Effector CD4-positive, alpha-beta T cell (primary cell): ENCODE data around the gene MACROD2.

Experiments used
- DNase-seq: peaks from one replicate; pipeline ENCODE4 v3.0.0-alpha.2; 2020

Gene MACROD2

GRCh38 chr20:15419856-15420255, 1424.5 kb downstream of the MACROD2 start:
- DNase-seq: no peak

DNA sequence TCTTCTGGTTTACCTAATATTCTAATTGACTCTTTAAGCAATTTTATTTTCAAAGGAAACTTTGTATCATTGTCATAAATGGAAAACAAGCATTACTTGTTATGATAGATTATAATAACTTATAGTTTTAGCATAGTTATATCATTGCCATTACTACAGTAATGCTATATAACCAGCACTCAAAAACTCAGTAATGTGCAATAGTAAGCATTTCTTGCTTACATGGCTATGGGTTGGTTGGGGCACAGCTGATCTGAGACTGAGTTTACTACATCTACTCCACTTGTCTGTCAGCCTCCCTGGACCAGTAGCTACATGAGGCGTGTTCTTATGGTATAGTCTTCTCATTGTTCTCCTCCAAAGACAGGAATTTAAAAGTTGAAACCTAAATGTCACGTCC, 1427.7 kb downstream of the MACROD2 start:
- no peak for DNase-seq

DNA sequence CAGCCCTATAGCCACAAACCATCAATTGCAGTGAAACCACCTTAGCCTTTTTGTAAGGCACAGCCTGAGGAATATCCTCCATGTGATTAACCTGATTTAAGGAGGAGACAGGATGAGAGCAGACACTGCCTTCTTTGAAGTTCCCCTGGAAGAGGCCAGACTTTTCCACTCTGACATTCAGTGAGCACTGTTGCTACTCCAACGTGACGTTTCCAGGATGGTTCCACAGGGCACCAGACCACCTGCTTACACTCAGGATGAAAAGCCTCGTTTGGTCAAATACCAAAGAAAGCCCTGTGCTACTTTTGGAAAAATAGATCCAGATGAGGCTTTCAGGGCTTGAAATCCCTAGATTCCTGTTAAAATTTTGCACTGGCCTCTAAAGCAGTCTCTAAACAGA, 1444.2 kb downstream of the MACROD2 start:
- DNase-seq: no peak

GRCh38 chr20:15440049-15440820, 1444.9 kb downstream of the MACROD2 start:
- DNase-seq: no peak

DNA sequence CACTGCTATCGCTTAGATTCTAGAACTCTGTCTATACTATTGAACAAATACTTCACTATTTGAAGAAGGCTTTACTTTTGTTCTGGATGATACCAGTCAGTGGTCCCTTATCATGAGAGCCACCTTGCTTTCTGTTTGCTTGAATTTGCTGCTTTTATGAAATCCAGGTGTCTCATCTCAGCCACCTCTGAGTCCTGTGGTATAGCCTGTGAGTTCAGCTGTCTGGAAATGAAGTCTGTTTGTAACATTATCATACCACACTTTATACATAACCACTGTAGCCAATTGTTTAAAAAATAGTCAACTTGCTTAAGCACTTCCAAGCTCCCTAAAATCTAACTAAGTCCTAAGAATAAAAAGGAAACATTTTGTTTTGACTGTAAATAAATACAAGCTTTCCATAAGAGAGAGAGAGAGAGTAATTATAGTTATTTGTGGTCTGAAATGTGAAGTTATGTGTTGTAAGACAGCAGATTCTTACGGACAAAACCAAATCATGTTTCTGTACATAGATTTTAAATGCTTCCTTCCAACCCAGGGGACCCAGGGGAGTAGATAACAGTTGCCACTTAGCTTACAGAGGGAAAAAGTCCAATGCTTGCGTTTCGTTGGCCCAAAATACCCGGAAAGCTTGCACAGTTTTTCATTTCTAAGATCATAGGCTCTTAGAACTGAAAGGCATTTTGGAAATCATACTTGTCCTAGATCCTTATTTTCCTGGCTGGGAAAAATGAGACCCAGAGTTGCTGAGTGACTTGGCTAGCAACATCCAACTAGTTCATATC, 1449.9 kb downstream of the MACROD2 start:
- DNase-seq: no peak

DNA sequence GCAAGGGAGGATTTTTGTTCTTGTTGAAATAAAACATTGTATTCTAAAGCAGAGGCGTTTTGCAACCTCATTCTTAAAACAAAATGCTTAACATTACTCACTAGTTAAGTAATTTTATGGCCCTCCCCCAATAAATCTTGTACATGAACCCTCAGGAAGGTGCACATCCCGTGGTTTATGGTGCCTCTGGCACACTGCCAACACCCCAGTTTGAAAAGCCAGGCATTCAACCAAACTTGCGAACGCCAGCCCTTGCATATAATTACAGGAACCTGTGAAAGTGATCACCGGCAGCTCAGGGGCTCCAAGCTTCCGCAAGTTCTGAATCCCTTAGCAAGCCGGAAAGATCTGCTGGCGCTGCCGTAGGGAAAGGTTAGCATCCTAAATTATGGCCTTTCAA, 1451.1 kb downstream of the MACROD2 start:
- DNase-seq: no peak

- DNase-seq: no peak
These were observed 1452.2 kb downstream of the MACROD2 start for GRCh38 chr20:15447549-15447948.

DNA sequence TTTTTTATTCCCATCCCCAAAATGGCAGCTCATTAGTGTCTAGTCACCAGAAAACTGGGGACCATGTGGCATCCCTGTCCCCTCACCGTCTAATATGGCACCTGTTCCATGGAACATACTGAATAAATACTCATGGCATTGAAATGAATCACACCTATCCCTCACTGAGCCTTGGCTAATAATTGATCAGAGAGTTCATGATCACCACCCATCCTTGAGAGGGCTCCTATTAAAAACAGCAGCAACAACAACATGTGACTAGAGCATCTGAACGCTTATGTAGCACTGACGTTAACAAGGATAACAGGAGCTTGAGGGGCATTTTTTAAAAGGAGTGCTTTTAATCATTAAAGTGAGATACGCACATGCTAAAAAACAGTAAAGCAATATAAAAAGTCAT, 1453.7 kb downstream of the MACROD2 start:
- DNase-seq: no peak

DNA sequence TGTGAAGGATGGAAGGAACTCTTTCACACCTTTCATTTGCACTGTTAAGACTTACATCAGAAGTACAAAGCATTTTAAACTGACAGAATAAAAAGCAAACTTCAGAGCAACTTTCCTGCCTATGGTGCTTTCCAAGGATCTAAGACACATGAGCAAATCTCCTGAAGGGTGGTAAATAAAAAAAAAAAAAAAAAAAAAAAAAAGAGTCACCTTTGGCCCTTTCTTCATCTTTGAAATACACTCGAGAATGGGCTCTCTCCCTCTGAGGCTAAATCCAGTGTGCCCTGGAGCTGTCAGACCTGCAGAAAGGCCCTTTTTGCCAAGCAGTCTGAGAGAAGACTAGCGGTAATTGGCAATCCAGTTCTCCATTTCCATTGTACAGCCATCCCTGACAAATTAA, 1455.9 kb downstream of the MACROD2 start:
- no peak for DNase-seq

GRCh38 chr20:15455279-15455678, 1460.0 kb downstream of the MACROD2 start:
- DNase-seq: no peak

DNA sequence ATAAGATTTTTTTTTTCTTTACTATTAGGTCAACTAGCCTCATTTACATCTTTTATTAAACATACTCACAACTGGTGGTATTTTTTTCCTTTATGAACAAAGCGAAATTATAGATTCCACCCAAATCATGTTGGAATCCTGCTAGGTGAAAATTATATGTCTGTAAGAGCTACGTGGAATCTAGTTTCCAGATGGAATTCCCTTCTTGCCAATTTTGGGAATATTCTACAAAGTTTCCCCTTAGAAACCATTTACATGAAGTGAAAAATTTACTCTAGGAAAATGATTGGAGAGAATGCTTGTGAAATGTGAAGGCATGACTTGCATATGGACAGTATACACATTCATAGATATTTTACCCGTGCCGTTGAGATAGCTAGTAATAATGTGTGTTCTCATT, 1466.6 kb downstream of the MACROD2 start:
- no peak for DNase-seq

DNA sequence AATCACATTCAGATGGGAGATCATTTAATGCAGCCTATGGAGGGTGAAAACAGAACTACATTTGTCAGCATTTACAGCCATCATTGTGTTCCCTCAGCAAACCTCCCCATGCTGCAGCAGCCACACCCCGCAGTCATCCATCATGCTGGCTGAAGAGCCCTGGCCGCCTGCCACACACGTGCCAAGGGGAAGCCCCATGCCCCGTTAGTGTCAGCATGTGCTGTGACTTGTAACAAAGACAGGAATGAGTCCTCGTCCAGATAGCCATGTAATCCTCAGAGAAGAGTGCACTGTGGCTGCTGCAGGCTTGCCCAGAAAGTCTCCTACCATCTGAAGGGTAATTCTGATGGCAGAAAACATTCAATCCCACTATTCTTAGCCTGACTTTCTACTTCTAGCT, 1480.2 kb downstream of the MACROD2 start:
- DNase-seq: no peak

- DNase-seq: no peak
These were observed 1480.9 kb downstream of the MACROD2 start for GRCh38 chr20:15476186-15476585.

GRCh38 chr20:15476781-15477180, 1481.5 kb downstream of the MACROD2 start:
- no peak for DNase-seq

DNA sequence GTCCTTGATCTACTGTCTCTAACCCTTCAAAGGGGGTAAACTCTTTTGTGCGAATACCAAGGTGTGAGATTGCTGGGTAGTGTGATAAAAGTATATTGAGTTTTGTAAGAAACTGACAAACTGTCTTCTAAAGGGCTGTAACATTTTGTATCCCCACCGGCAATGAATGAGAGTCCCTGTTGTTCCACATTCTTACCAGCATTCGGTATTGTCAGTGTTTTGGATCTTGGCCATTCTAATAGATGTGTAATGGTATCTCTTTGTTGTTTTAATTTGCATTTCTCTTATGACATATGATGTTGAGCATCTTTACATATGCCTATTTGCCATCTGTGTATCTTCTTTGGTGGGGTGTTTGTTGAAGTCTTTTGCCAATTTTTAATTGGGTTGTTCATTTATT, 1487.2 kb downstream of the MACROD2 start:
- DNase-seq: no peak

GRCh38 chr20:15485519-15485918, 1490.2 kb downstream of the MACROD2 start:
- DNase-seq: no peak

- no peak for DNase-seq
These were observed 1491.7 kb downstream of the MACROD2 start for GRCh38 chr20:15487030-15487429.

- DNase-seq: no peak
These were observed 1492.4 kb downstream of the MACROD2 start for GRCh38 chr20:15487682-15488081.

- no peak for DNase-seq
These were observed 1496.3 kb downstream of the MACROD2 start for GRCh38 chr20:15491575-15491974.

- no peak for DNase-seq
These were observed 1499.5 kb downstream of the MACROD2 start for GRCh38 chr20:15494851-15495250.

- DNase-seq: no peak
These were observed 1501.3 kb downstream of the MACROD2 start for GRCh38 chr20:15496501-15497039.

GRCh38 chr20:15498926-15499325, 1503.6 kb downstream of the MACROD2 start:
- DNase-seq: no peak

- DNase-seq: no peak
These were observed 1511.0 kb downstream of the MACROD2 start for GRCh38 chr20:15506311-15506710.

DNA sequence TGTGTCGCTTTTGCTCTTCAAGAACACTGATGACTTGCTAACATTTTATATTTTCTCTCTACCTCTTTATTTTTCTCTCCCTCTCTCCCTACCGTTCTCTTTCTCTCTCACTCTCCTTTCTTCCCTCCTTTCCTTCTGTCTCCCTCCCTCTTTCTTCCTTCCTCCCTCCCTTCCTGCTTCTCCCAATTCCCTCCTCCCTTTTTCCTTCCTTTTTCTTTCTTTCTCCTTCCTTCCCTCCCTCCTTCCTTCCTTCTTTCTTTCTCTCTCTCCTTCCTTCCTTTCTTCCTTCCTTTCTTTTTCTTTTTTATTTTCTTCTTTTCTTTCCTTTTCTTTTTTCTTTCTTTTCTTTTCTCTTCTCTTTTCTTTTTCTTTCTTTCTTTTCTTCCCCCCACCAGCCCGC, 1511.8 kb downstream of the MACROD2 start:
- no peak for DNase-seq
